Choroid plexus epithelial cell (primary cell): Measurements from ENCODE around the gene CRHBP.
A peak's percentile ranks its signal among the peaks of the same experiment; 100 is the strongest.

Experiments
- DNase-seq: peaks from one replicate; pipeline ENCODE4 v3.0.0-alpha.2; 2010; ENCODE audit warnings: low read depth
- H3K4me3 ChIP-seq: 2 replicates; pipeline ENCODE4 v1.5.1; 2011; ENCODE audit warnings: low read depth, mild to moderate bottlenecking, control low read depth, low read length, moderate library complexity
- TF ChIP-seq, protein P1 (sequence below): conservative IDR thresholded peaks from 2 replicates; pipeline ENCODE4 v1.5.1; 2011; ENCODE audit warnings: low read depth, mild to moderate bottlenecking, control low read depth, inconsistent platforms, low read length, moderate library complexity

CRHBP gene

DNA sequence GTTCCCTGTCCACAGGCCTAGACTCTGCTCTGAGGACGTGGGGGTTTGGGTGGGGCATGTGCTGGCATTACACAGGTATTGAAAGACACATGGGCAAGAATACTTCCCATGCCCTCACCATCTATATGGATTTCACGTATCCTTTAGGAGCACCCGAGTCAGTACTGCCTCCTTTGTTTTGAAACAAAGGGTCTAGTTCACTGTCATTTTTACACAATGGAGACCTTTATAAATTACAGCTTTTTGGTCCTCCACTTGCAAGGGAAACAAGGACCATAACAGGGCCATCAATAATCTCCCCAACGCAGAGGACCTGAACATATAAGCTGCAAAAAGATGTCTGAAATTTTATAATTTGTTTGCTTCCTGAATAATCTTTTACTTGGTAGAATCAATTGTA, 24.9 kb upstream of the CRHBP start:
- no peak overlapping the region for H3K4me3 ChIP-seq
- no peak for DNase-seq
- TF ChIP-seq, protein P1, sequence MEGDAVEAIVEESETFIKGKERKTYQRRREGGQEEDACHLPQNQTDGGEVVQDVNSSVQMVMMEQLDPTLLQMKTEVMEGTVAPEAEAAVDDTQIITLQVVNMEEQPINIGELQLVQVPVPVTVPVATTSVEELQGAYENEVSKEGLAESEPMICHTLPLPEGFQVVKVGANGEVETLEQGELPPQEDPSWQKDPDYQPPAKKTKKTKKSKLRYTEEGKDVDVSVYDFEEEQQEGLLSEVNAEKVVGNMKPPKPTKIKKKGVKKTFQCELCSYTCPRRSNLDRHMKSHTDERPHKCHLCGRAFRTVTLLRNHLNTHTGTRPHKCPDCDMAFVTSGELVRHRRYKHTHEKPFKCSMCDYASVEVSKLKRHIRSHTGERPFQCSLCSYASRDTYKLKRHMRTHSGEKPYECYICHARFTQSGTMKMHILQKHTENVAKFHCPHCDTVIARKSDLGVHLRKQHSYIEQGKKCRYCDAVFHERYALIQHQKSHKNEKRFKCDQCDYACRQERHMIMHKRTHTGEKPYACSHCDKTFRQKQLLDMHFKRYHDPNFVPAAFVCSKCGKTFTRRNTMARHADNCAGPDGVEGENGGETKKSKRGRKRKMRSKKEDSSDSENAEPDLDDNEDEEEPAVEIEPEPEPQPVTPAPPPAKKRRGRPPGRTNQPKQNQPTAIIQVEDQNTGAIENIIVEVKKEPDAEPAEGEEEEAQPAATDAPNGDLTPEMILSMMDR, result no peak

DNA sequence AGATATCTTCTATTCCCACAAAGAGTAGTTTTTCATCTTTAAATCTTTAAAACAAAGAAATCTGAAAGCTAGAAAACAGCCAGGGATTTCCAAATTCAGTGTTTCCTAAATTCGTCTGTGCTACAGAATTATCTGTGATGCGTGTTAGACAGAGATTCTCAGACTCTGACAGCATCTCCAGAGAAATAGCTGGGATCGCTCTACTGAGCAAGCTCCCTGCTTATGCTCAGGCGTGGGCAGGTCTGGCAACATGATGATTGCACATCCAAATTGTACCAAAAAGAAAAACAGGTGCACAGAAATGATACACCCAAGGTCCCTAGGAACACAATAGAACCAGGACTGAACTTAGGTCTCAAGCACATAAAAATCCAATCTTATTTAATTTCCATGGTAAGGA, 22.8 kb upstream of the CRHBP start:
- no peak for DNase-seq
- TF ChIP-seq, protein P1, result no peak
- H3K4me3 ChIP-seq, result no peak overlapping the region

DNA sequence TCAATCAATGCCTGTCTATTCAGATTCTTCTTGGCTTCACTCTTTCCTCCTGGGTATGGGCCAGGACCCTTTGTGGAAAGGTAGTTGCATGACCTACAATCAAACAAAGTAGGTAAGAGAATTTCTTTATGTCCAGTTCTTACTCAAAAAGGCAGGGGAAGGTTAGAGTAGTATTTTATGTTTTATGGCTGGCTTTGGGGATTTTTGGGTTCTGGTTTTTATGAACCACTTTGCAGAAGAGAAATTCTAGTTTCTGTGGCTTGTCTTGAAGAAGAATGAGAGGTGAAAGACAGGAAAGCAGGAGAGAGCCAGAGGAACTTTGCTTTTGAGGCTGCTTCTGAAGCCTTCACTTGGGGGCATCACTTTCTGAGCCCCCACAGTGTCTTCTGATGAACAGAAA, 14.7 kb upstream of the CRHBP start:
- no peak overlapping the region for H3K4me3 ChIP-seq
- DNase-seq, result no peak
- TF ChIP-seq, protein P1, result no peak

DNA sequence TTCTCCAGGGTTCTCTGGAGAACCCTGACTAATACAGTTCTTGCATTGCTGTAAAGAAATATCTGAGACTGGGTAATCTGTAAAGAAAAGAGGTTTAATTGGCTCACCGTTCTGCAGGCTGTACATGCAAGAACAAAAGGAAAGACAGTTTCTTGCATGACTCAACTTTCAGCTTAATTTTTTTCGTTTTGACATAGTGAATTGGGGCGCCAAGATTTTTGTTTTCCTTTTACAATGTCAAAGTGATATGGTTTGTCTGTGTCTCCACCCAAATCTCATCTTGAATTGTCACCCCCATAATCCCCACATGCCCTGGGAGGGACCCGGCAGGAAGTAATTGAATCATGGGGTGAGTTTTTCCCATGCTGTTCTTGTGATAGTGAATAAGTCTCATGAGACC, 11.8 kb upstream of the CRHBP start:
- H3K4me3 ChIP-seq, result no peak overlapping the region
- DNase-seq, result no peak
- TF ChIP-seq, protein P1, result no peak

DNA sequence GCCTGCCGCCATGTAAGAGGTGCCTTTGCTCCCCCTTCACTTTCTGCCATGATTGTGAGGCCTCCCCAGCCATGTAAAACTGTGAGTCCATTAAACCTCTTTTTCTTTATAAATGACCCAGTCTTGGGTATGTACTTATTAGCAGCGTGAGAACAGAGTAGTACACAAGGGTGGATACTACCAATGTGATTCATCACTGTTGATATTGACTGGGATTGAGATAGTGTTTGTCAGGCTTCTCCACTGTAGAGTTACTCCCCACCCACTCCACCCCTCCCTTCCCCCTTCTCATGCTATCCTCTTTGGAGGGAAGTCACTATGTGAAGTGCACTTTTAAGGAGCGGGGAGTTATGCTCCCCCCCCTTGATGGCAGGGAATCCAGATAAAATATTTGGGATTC, 11.4 kb upstream of the CRHBP start:
- DNase-seq, result no peak
- TF ChIP-seq, protein P1, result no peak
- H3K4me3 ChIP-seq, result no peak overlapping the region

- peak; percentile 12 for DNase-seq
- TF ChIP-seq, protein P1, result no peak
- H3K4me3 ChIP-seq, result no peak overlapping the region
These were observed 10.3 kb upstream of the CRHBP start for GRCh38 chr5:76942581-76942980.

- H3K4me3 ChIP-seq, result no peak overlapping the region
- TF ChIP-seq, protein P1, result no peak
- no peak for DNase-seq
These were observed 9.8 kb upstream of the CRHBP start for GRCh38 chr5:76943006-76943405.
